Transverse colon (tissue), 4 donors: ENCODE measurements around the gene PPP1R7.

Experiments
- CTCF ChIP-seq, 5 experiments: fragments of 200-600 bp in 3 of 5; fragments of 450-650 bp in 2 of 5; sonication (generic) in 3 of 5; IDR thresholded peaks; 1 replicate in 2 of 5; 2 replicates in 3 of 5; pipeline ENCODE4 v1.5.1; 2016 to 2017; ENCODE audit warnings: antibody characterized with exemption in 5 of 5, inconsistent platforms in 3 of 5, mild to moderate bottlenecking in 2 of 5, moderate library complexity in 1 of 5
- POLR2A ChIP-seq: fragments of 450-650 bp; IDR thresholded peaks from one replicate; pipeline ENCODE4 v1.6.1; 2016; ENCODE audit warnings: antibody characterized with exemption, mild to moderate bottlenecking, moderate library complexity
- POLR2AphosphoS5 ChIP-seq, 3 donors: sonication (generic); formaldehyde crosslinking; IDR thresholded peaks; one replicate each; pipeline ENCODE4 v1.6.1; 2016; ENCODE audit warnings: antibody characterized with exemption in 3 of 3

GRCh38 chr2:241142063-241142462, 8.2 kb upstream of the PPP1R7 start:
- no peak for TF ChIP-seq CTCF (IDR thresholded peaks at IDR 0.05)
- TF ChIP-seq POLR2A: no peak
- no peak for TF ChIP-seq POLR2AphosphoS5 (IDR thresholded peaks at IDR 0.05)
